IPS DF 19.7 (cell line): ENCODE results near the gene PARD3.

Experiments used
- DNase-seq: peaks from one replicate; pipeline ENCODE4 v3.0.0-alpha.2; 2013; ENCODE audit warnings: low read depth, low spot score

PARD3 gene

DNA sequence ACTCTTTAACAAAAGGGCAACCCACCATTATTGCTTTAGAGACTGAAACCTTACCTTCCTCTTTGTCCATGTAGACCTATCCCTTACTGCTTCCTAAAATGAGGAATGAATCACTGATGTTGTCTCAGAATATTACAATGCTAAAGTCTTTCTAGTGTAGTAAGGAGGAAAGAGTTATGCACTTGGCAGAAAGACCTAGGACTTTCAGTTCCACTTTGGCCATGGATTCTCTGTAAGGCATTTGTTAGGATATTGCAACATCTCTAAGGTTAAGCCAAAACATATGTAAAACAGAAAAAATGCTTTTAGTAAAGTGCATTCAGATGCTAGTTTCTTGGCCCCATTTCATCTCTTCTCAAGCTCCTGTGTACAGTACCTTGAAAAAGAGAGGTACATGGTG, 230.9 kb downstream of the PARD3 start:
- DNase-seq: no peak

DNA sequence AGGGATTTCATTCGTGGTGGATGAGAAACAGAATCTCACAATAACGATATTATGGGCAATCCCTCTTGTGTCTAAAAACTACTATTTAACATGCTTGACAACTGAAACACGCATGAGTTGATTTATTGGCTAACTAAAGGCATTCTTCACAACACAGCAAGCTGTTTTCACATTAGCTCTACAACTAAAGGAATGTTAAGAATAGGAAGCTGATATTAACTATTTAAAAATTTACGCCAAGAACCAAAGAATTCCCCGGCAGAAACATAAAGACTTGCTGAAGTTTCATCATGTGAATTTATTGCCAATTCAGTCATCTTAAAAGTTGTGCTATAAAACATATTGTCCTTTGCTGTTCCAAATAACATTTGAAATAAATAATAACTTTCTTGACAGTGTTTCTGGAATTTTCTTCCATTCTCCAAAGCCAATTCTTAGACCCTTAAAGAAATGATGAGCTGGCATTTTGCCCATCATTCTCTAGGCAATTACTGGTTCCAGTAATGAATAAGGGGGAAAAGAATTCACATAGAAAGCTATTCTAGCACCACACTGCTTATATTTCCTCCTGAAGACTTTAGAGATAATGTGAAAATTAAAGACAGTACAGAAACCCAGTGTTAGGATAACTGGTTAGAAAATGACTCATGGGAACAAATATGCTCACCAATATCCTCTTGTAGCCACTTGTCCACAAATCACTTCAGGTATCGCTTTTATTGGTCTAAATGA, 233.1 kb downstream of the PARD3 start:
- DNase-seq: no peak

DNA sequence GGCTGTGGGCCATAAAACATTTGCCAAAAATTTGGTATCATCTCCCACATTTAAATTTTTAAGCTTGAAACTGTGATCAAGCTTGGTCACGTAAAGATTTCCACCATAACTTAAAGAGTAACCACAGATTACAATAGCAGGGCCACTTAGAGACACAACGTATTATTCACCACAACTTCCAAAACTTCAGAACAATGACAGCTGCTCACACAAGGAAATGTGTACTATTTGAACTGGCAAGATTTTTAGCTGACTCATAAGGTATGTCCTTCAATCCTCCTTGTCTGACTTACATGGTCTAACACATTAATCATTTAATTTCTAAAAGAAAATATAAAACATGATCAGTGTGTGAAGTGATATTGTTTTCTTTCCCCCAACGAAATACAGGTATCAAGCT, 234.5 kb downstream of the PARD3 start:
- no peak for DNase-seq

DNA sequence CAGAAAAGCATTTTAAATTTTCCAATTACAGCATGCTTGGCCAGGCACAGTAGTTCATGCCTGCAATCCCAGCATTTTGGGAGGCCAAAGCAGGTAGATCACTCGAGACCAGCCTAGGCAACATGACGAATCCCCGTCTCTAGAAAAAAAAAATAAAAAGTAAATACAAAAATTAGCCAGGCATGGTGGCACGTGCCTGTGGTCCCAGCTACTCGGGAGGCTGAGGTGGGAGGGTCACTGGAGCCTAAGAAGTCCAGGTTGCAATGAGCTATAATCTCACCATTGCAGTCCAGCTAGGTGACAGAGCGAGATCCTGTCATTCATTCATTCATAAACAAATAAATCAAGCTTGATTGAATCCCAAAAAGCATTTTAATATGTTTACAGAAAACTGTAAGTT, 234.9 kb downstream of the PARD3 start:
- no peak for DNase-seq

DNA sequence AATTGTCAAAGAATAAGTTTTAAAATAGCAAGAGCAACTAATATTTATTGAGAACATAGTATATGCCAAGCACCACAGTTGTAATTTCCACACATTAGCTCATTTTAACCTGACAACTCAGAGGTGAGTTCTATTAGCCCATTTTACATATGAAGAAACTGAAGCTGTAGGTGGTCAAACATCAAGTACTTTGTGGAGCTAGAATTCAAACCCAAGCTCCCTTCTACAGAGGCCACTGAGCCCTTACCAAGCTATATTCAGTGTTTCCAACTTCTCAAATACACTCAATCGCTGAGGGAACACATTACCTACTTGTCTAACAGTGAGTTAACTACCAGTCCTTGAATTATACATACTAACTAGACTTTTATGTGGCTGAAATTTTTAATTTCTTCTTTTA, 236.6 kb downstream of the PARD3 start:
- peak; percentile 23 for DNase-seq

DNA sequence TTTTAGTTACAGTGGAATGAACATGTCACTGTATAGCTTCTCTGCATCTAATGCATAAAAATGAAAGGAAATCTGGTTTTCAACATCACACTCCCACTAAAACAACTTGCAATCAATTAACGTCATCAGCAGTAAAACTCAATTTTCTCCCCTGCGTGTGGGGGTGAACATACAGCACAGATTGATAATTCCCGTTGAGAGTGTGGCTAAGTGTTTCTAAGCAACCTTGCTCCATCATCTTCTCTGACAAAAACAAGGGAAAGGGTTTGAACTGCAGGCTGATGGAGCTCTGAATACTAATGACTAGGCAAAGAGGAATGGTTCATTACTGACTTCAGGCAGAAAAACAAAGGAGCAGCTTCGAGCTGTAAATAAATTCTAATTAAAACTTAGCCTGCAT, 238.3 kb downstream of the PARD3 start:
- DNase-seq: no peak

DNA sequence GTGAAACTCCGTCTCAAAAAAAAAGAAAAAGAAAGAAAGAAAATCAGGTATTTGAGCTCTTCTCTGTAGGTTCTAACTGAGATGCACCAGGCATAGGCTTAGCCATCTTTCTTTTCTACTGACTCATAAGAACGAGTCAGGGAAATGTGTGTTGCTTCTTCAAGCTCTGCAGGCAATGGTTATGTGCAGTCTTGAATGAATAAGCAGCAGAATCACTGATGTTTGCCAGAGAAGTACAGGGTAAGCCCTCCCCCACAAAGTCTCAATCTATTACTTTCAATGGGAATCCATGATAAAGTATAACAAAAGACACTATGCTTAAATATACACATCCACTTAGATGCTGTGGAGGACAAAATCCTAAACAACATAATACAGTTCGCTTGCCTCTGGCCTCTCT, 239.2 kb downstream of the PARD3 start:
- no peak for DNase-seq

DNA sequence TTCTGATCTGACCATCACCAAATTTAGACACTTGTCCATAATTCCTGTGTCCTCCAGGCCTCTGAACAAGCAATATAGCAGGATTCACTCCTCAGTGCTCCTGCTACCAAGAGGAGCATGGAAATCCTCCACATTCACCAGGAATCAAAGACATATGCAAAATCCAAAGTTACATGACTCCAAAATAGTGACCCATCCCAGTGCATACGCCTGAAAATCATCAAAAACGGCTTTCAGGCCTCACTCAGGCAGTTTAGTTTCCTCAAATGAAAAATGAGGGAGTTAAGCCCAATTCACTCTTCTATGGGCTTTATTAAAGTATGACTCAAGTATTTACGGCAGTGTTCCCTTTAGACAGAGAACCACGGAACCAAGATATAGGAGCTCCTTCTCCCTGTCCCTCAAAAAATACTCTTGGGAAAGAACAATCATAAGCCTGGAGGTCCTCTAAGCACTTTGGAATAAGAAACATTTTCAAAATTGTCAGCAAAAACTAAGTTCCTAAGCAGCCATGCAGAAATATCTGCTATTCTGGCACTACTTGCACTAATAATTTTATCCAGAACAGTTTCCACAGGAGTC, 240.7 kb downstream of the PARD3 start:
- DNase-seq: no peak

DNA sequence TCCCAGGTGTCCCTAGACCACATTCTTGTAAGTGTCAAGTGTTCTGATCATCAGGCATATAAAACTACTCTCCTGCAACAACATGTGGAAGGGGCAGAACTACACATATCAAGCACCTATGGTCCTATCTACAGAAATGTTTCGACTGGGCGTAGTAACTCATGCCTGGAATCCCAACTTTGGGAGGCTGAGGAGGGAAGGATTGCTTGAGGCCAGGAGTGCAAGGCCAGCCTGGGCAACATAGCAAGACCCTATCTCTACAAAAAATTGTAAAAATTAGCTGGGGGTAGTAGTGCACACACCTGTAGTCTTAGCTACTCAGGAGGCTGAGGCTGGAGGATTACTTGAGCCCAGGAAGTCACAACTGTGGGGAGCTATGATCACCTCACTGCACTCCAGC, 244.2 kb downstream of the PARD3 start:
- DNase-seq: no peak

DNA sequence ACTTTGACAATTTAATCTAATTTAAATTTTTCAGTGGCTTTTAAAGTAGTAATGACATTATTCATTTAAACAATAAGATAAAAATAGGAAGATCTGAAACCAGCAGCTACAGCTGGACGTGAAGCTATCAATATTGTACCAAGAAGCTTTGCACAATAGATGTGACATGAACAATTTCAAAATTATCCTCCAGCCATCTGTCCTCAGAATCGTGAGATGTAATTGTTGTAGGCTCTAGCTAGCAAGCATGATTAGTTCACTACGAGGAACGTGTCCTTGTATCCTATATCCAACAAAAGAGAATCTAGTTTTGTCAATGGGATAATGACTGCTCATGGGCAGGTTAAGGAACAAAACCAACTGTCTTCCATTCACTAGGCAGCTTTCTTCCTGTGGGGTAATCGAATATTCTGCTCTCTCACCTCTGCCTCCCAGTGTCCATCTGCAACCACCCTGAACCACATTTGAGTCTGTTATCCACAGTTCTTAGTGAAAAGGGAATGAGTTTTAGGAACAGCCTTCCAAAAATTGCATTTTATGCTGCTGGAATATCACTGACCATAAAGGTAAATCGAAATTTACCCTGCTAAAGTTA, 247.3 kb downstream of the PARD3 start:
- no peak for DNase-seq

DNA sequence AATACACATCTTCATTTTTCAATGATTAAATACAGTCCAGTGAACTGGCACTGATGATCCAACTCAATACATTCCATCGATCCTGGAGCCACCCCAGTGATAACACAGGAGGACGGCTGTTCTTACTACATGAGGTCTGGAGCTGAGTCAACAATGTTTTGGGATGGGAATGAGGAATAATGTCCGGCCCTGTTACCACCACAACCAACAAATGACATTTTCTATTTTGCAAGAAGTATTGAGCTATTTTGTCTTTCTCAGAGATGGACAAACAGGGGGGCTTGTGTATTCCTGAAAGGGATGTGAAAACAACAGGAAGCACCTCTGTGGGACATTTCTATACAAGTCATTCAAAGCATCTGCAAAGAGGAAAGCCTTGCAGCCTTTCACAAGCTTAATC, 249.2 kb downstream of the PARD3 start:
- DNase-seq: no peak

DNA sequence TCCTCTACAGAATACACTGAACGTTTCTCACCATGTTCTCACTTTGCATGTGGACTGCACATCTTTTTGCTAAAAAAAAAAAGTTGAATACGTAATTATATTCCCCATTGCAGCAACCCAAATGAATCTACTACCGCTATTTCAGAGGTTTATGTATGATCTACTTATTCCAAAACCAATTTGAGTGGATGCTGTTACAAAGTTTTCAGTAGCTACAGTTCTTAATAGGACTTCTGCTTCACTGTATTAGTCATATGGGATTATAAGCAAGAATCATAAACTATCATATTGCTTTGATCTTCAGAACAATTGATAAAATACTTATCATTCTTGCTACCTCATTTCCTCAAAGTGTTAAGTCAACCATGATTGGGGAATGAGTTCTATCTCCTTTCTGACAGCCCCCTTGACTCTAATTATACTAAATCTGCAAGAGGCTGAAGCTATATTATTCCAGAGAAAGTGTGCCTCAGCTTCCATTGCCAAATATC, 257.0 kb downstream of the PARD3 start:
- DNase-seq: no peak

DNA sequence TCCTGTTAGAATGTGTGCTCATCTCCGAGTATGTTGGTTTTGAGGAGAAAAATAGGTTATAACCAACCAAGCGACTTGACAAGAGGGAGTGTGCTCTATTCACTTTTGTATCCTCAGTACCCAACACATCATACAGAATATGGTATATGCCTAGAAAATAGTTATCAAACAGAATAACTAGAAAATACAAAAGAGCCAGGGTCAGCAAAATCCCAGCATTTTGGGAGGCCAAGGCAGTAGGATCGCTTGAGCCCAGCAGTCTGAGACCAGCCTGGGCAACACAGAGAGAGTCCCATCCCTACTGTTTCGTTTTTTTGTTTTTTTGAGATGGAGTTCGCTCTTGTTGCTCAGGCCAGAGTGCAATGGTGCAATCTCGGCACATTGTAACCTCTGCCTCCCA, 257.9 kb downstream of the PARD3 start:
- no peak for DNase-seq

DNA sequence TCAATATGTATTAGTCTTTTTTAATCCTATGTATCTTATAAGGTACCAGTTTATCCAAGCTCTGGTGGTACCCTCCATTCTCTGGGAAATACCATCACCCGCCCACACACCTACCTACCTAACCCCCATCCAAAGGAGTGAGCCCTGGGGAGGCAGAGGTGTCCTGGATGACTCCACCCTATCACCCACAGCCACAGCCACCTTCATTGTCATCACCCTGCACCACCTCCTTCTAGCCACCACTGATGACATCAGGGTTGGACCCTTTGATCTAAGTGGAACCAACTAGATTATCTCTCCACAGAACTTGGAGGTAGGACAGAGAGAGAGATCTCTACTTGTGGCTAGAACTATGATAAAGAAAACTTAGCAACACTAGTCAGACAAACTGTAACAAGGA, 259.4 kb downstream of the PARD3 start:
- DNase-seq: no peak

DNA sequence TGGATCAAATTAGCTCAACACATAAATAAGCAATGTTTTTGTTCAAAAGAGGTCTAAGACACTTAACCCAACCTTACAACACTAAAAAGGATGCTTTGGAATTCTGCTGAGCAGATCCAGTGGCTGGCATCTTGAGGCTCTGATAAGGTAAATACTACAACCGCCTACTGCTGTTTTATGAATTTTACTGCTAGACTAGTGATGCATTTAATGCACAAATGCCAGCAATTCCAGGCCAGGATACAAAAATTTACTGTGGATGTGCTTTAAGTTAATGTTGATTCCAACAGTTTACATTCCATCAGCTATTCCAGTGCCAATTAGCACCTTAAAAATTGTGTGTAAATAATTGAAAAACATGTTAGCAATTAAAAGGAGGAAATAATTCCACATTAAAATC, 261.3 kb downstream of the PARD3 start:
- no peak for DNase-seq

DNA sequence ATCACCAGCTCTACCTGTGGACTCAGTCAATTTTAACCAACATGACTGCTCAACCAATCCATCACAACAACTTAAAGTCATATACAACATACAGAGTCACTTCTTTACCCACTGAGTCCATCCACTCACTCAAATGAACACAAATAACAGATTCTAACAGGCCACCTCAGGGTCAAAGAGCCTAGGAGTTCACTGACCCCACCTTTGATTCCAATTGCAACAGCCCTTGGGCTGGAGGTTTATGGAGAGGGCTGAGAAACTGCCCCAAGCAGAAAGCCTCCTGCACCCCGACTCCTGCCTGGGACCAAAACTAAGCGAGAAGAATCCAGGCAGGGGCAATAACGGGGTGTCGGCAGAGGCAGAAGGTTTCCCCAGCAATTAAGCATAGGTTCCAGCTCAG, 263.8 kb downstream of the PARD3 start:
- DNase-seq: no peak

DNA sequence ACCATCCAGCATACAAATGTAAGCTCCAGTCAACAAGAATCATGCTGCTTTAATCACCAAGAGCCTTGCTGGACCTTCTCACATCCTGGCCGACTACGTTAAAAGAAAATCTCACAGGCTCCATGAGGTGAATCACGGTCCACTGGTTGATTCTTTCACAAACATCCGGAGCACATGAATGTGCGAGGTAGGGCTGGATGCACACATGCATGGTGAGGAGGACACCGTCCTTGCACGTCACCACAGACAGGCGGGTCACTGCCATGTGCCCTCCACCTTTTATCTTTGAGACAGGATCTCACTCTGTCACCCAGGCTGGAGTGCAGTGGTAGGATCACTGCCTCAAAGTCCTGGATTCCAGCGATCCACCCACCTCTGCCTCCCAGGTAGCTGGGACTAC, 265.1 kb downstream of the PARD3 start:
- DNase-seq: no peak

DNA sequence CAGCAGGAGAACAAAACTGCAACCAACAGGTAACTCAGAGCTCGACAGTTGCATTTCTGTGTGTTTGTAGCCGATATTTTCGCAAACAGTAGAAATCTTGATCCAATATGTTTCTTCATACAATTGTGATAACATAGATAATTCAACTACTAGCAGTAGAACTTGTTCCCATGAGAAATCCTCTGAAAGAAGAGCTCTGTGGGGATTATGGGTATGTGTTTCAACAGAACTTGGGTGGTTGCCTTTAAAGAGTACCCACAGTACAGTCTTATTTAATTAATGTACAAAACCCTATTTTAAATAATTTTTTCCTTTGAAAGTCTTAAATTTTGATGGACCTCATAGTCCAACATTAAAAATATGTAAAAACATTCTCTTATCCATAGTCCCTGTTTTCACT, 266.1 kb downstream of the PARD3 start:
- no peak for DNase-seq

DNA sequence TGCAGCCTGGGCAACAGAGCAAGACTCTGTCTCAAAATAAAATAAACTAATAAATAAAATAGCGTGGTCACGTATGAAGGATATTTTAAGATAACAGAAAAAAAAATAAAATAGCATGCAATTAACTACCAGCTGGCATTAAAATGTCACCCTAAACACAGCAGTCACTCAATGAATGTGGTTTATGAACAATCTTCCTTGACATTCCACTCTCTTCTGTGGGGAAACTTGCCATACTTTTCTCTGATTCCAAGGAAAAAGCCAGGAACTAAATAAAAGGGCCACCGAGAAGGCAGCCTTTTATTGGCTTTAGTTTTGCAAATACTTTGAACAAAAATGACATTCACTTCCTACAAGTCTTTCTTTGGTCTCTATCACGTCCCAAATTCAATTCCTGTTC, 266.6 kb downstream of the PARD3 start:
- no peak for DNase-seq

DNA sequence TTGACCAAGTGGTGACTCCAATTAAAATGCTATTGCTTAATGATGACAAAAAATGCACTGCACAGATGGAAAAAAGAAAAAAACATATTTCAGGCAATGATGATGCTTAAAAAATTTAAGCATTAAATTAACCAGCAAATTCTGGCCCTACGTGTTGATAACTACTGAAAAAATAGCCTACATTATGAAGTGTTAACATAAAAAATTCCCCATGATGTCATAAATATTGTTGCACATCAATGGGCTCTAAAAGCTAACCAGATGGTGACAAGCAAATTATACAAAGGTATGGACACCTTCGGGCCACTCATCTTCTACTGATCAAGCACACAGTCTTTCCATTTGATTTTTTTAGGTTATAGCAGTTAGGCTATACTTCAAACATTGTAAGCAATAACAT, 267.4 kb downstream of the PARD3 start:
- no peak for DNase-seq

DNA sequence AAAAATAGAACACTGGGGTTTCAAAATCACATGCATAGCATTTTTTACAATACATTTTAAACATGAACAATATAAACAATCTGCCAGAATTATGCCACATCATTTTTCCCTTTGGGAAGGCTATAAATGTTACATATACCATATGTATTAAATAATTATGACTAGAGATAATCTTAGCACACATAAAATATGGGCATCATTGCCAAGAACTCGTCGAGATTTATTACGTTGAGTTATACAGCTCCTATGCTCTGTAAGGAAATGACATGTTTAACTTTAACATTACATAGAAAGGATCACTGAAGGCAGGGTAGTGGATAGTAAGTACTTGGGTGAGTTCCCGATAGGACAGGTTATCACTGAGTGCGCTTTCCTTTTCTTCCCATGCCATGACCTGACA, 267.8 kb downstream of the PARD3 start:
- DNase-seq: no peak

DNA sequence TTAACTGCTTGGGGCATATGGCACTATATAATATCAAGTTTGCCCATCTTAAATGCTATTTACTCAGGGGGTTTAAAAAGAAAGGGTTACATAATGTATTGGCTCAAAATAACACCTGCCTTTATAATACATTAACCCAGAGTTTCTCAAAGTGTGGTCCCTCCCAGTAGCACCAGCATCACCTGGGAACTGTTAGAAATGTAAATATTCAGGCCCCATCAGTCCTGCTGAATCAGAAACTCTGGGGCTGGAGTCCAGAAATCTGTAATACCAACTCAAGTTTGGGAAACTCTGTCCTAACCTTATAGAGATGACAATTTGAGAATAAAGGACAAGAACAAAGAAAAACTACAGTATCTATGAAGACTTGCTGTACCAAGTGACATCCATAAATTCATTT, 270.7 kb downstream of the PARD3 start:
- DNase-seq: no peak

DNA sequence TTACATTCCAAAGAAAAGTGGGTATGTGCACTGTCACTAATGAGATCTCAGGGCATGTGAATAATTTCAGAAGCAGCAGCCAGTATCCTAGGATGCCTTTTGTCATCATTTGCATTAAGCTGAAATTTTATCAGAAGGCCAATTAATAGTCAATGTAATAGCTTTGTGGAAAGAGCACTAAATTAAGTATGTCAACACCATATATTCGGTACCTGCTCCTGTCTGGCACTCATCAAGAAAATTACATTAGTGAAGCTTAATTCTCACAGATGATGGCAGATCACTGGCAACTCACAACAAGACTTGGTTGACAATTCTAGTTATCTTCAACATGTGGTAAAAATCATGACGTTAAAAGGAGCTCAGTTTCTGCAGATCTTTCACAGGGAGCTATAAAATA, 271.4 kb downstream of the PARD3 start:
- DNase-seq: no peak
